Astrocyte of the spinal cord (primary cell): Measurements from ENCODE around the gene SP3.

Source experiments
- DNase-seq: peaks from one replicate; pipeline ENCODE4 v3.0.0; 2011; ENCODE audit warnings: low read depth, low spot score
- H3K4me3 ChIP-seq: 2 replicates; pipeline ENCODE4 v1.5.1; 2011; ENCODE audit warnings: low read depth, mild to moderate bottlenecking, low read length, moderate library complexity
- CTCF ChIP-seq: IDR thresholded peaks from 2 replicates; pipeline ENCODE4 v1.5.1; 2012; ENCODE audit warnings: low read depth, mild to moderate bottlenecking, low read length, inconsistent platforms
- in situ Hi-C: cut with HindIII; loops from 2 replicates; pipeline ENCODE4 v1.10.0; 2017; ENCODE audit warnings: low sequenced_read_pairs

The SP3 gene

GRCh38 chr2:174003720-174004695, 38.8 kb upstream of the SP3 start:
- TF ChIP-seq CTCF: no peak
- no peak for DNase-seq
- in situ Hi-C loops: no loop called here
- H3K4me3 ChIP-seq: no peak overlapping the region

GRCh38 chr2:174002679-174003078, 37.5 kb upstream of the SP3 start:
- DNase-seq: no peak
- in situ Hi-C loops: no loop called here
- H3K4me3 ChIP-seq: no peak overlapping the region
- TF ChIP-seq CTCF: no peak

- no peak for DNase-seq
- no peak overlapping the region for H3K4me3 ChIP-seq
- TF ChIP-seq CTCF: no peak
- in situ Hi-C loops: no loop called here
Observed at GRCh38 chr2:174001107-174001506, 35.9 kb upstream of the SP3 start.

GRCh38 chr2:173999724-174000123, 34.6 kb upstream of the SP3 start:
- no peak overlapping the region for H3K4me3 ChIP-seq
- in situ Hi-C loops: no loop called here
- TF ChIP-seq CTCF: no peak
- no peak for DNase-seq

GRCh38 chr2:173999272-173999671, 34.1 kb upstream of the SP3 start:
- in situ Hi-C loops: no loop called here
- no peak overlapping the region for H3K4me3 ChIP-seq
- DNase-seq: no peak
- TF ChIP-seq CTCF: no peak

GRCh38 chr2:173998386-173998785, 33.2 kb upstream of the SP3 start:
- H3K4me3 ChIP-seq: no peak overlapping the region
- DNase-seq: no peak
- TF ChIP-seq CTCF: no peak
- in situ Hi-C loops: no loop called here
